H1 (cell line): ENCODE results near the gene MAP7D2. TPM values are rescaled to one million over a fixed set of nuclear protein-coding genes. Genes with fewer than 3 reads are reported as not detected.

ENCODE experiments used
- CHD1 ChIP-seq: IDR thresholded peaks from 2 replicates; pipeline ENCODE4 v1.6.1; 2012; ENCODE audit warnings: low read depth, low read length, improper control_type of control experiment
- E2F6 ChIP-seq: IDR thresholded peaks from 2 replicates; pipeline ENCODE4 v1.6.1; 2012; ENCODE audit warnings: inconsistent platforms
- FOSL1 ChIP-seq: IDR thresholded peaks from 2 replicates; pipeline ENCODE4 v1.6.1; 2011; ENCODE audit warnings: mild to moderate bottlenecking, low read depth, low read length, moderate library complexity; ENCODE audit not compliant: insufficient read depth
- polyA plus RNA-seq, 7 experiments: library from polyadenylated mRNA; depleted of rRNA in 3 of 7; stranded (reverse) in 5 of 7; unstranded in 2 of 7; fragments of >200 nt in 5 of 7; fragments of 200-250 nt in 2 of 7; gene quantifications; 1 replicate in 5 of 7; 2 replicates in 1 of 7; 4 replicates in 1 of 7; pipeline versions ENCODE4 v1.2.1 to v1.2.3, GENCODE V29; 2011 to 2013; ENCODE audit warnings: missing spikeins in 2 of 7, mixed read lengths in 2 of 7
- total RNA-seq: library from RNA; stranded (reverse); fragmentation: NEBNext Ultra II Directional; extraction: Animal tissue kit (Norgen Biotek cat#: 25700); gene quantifications from 2 replicates; pipeline ENCODE4 v1.2.1, GENCODE V29; 2021

MAP7D2 gene
- total and polyA plus RNA-seq, 2 of the 8 experiments (the other 6 are each of a cell fraction or from before 2014, with no cell fraction given), result 0.65 to 0.83 TPM

- no peak for TF ChIP-seq FOSL1
- TF ChIP-seq CHD1, result no peak
- TF ChIP-seq E2F6, result no peak
- TF ChIP-seq, all 59 proteins: peak for 0
Observed at GRCh38 chrX:20046223-20046622, 70.5 kb downstream of the MAP7D2 start (continued).
